ENCODE data around the gene IL31. TPM values are rescaled to one million over a fixed set of nuclear protein-coding genes. Genes with fewer than 3 reads are reported as not detected.

IL31 gene
- total RNA-seq, 1 experiment from 2014 or later, result not detected

DNA sequence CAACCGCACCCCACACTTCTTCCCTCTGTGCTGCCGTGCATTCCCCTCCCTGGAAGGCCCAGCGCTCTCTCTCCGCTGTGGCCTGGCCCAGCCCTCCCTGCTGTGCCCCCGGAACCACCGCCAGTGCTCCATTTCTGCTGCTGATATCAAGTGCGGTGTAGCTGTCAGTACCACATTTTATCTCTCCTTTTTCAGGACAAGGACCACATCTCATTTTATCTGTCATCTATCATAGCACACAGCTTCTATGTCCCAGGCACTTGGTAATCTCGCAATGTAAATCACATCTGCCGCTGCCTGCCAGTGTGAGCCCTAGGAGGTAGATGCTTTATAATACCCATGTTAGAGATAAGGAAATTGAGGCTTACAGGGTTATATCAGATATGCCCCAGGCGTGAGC is 18.3 kb downstream of the IL31 start:
- DNase-seq (ENCODE audit: low spot score), result no peak

DNA sequence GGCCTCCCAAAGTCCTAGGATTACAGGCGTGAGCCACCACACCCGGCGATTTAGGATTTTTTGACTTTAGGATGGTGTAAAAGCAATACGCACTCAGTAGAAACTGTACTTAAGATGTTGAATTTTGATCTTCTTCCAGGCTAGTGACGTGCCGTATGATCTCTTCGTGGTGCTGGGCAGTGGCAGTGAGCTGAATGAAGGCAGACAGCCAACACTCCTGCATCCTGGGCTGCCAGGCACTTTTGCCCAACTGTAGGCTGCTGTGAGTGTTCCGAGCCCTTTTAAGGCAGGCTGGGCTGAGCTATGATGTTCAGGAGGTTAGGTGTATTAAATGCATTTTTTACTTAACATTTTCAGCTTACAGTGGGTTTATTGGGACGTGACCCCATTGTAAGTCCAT is 21.3 kb downstream of the IL31 start:
- no peak for DNase-seq (ENCODE audit: low spot score)

DNA sequence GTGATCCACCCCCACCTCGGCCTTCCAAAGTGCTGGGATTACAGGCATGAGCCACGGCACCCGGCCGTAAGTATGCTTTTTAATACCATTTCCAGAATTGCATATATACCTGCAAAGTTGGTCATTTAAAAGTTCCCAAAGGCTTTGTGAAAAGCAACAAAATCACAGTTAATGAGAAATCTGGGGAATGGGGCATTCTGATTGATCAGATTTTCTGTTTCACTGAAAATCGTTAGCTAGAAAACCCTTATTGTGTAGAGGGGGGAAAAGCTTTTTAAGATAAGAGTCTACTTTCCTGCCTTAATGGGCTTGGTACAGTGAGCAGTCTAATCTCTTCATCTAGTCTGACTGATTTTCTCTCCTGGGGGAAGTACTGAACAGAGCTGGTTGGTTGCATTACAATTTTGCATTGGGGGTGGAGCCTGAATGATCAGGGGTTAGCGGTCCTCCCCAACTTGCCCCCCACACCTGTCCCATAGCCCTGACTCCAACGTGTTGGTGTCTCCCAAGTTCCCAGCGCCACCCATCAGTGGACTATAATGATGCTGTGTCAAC is 23.8 kb downstream of the IL31 start:
- no peak for DNase-seq (ENCODE audit: low spot score)

DNA sequence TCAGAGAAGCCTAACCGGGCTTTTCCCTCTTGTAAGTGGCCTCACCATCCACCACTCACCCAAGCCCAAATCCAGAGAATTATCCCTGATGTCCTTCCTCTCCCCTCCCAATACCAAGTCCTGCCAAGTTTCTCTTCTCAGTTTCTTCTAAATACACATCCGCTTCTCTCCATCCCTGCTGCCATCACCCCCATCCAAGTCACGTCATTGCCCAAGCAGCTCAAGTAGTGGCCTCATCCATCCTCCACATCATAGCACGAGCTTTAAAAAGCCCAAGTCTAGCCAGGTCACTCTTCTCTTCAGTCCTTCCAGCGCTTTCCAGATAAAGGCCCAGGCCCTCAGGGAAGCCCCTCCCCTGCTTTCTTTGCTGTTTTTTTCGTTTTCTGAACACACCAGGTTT is 25.4 kb downstream of the IL31 start:
- DNase-seq (ENCODE audit: low spot score), result no peak

DNA sequence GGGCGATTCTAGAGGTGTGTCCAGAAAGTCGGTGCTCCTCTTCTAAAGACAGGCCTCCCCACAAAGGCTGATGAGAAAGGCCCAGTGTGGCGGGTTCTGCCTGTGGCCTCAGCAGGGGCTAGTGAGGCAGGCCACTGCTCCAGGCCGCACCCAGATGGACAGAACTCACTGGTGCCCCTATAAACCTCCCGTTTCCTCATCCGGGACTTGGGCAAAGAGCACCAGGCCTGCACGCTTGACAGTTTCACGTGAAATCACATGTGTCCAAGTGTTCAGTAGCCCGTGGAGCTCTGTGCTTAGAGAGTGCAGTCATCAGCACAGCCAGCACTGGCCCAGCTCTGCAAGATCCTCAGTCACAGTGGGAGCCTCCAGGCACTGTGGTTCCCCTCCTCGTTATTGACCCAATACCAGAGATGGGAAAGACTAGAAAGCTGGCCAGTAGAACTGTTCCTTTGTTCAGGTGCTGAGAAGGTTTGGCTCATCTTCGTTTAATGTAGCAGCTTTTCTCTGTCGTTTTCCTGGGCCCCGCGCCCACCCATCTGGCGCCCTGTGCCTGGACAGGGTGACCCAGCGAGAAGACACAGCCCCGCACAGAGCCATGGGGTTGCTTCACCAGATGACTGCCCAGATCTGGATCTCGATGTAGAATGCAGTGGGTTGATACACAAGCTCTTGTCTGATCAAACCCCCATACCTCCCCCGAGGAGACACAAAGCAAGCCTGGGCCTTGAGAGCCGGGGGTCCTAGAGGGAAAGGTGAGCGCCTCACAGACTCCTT is 26.3 kb downstream of the IL31 start:
- DNase-seq (ENCODE audit: low spot score), result no peak

DNA sequence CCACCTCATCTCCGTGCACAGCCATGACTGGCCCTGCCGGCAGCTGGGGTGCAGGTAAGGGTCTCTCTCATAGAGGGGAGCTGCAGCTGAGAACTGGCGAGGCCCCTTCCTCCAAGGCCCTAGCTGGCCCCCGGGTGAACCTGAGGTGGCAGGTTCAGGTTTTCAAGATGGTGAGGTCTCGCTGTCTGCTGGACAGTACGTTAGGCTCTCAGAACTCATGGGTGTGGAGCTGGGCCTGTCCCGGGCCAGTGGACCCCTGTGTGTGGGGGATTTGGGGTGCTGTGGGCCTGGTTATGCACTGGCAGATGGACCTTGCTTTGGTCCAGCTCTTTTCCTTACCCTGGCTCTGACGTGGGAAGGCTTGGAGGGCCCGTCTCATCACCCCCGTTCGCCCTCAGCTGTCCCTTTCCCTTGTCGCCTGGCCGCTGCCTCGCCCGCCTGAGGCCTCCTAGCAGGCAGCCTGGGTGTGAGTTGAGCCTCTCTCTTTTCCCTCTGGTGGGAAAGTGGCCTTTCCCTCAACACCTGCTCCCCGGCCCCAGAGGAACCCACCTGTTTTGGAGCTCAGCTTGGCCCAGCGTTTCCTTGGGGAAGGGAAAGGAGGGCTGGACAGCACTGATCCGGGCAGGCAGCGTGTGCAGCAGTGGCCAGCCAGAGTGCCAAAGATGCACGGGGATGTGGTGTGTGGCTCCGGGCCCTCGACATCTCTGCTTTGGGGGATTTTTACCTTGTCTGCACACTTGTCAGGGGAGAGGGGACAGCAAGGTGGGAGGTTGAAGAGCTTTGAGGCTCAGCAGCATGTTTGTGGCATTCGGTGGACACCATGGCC is 28.3 kb downstream of the IL31 start:
- DNase-seq (ENCODE audit: low spot score), result no peak

DNA sequence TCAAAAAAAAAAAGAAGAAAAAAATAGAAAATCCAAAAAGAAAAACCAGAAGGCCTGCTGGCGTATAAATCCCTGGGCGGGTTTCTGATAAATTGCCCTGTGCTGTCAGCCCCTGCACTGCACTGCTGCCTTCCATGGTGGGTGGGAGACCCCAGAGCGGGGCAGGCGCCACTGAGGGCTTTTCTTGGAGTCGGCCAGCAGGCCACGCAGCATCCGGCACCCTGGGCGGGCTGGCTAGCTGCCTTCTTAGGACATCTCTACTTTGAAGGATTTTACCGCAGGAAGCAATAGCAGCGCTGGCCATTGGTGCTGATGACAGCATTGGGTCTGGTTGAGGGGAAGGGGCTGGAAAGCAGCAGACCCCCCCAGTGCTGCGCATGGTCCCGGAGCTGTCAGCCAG is 29.1 kb downstream of the IL31 start:
- no peak for DNase-seq (ENCODE audit: low spot score)

DNA sequence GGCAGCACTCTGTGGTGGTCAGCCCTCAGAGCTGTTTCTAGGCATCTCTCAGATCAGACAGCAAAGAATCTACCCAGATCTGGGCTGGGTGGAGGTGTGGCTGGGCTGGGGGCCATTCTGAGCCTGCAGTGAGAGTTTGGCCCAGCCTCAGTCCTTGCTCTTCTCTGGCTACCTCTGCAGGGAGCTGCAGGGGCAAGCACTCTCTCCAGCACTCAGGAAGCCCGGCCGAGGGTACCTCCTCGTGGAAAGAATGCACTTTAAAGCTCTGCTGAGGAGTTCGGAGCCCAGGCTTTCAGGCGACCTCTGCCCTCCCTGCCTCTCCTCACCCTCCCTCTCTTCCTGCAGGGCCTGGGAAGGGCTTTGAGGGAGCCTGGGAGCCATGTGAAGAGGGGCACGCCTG is 31.2 kb downstream of the IL31 start:
- DNase-seq (ENCODE audit: low spot score), result no peak

DNA sequence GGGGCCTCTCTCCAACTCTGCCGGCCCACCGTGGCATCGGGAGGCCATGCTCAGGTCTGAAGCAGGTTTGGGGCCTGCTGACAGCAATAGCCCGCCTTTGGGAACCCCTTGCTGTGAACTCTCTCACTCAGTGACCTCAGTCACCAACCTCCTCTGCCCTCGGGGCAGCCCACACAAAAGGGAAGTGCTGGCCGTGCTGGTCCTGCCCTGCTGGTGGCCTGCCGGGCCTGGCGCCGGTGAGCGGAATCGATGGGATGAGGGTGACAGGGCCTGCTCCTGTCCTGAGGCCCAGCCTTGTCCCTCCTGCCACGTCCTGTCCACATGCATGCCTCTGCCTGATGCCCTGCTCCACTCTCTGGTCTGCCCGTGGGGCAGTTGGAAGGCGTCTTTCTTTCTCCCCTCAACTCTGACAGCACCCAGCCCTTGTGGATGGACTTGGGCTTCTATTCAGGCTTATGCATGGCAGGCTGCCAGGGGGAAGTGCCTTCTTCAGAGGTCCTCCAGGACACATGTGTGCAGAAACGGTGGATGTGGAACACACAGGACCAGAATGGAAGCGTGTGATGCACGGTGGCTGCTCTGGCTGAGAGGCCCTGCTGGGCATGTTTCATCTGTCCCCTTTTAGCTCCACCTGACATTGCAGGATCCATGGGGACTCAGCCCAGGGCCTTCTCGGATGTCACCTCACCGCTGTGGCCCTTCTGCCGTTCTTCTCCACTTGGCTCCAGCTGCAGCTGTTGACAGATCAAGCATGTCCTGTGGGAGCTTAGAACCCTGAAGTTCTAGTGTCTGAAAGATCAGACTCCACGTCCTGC is 31.9 kb downstream of the IL31 start:
- DNase-seq (ENCODE audit: low spot score), result no peak

DNA sequence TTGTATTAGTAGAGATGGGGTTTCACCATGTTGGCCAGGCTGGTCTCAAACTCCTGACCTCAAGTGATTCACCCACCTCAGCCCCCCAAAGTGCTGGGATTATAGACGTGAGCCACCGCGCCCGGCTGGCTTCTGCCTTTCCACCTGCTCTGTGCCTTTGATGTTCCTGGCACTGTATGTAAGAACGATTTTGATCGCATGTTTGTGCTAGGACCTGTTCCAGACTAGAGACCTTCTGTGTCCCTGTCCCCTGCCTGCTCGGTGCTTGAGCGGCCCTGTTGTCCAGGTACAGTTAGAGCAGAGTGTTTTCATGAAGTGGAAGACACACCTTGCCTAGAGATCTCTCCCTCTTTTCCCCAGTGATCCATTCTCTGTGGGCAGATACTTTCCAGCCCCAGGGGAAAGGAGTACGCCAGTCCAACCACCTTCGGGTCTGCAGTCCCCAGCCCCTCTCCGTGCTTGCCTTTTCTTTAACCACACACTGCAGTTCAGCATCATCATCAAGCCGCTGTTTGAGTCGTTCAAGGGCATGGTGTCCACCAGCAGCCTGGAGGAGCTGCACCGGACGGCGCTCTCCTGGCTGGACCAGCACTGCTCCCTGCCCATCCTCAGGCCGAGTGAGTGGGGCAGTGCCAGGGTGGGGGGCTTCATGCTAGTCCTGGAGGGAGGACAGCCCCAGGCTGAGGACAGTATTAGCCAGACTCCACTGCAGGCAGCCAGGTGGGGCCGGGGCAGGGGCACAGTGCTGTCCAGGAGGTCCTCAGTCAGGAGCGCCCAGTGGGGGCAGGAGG is 33.4 kb downstream of the IL31 start:
- DNase-seq (ENCODE audit: low spot score), result no peak

DNA sequence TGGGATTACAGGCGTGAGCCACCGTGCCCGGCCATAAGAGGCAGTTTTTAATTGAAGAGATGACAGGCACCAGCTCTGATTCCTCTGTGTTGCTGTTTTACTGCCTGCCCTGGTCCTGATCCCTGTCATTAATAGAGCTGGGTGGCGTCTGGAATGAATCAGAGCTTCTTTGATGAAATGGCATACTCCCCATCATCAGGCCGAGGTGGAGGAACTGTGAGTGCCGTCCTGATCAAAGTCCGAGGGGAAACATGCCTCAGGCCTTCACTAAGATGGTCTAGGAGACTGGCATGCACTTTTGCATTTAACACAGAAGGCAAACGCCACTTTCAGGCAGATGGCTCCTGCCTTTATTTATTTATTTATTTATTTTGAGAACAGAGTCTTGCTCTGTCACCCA is 34.1 kb downstream of the IL31 start:
- DNase-seq (ENCODE audit: low spot score), result no peak

DNA sequence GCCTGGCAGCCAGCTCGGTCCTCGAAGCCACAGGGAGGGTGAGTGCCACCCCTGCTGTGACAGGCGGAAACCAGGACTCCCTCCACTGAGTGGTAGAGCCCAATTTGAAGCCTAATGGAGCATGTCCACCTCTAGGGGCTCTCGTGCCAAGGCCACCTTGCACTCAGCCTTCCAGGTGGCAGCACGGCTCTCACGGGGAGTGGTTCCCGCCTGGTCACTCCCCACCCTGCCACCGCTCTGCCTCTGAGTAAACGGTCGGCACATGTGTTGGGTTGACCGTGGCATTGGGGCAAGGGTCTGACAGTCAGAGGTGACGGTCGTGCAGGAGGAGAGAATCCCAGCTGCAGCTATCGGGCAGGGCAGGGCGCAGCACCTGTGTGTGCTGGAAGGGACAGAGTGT is 34.8 kb downstream of the IL31 start:
- no peak for DNase-seq (ENCODE audit: low spot score)

DNA sequence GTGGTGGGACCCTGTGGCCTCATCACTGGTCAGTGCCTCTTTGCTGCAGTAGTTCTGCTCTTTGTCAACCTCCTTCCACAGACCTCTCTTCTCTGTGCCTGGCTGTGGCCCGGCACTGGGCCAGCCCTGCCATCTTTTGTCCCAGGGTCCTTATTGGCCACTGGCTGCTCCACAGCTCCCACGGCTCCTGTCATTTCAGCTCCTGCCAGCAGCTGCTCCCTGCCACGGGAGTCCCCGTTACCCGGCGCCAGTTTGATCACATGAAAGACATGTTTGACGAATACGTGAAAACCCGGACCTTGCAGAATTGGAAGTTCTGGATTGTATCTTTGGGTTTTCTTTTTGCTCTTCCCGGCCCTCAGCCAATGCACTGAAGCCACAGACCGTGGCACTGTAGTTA is 35.4 kb downstream of the IL31 start:
- DNase-seq (ENCODE audit: low spot score), result no peak

DNA sequence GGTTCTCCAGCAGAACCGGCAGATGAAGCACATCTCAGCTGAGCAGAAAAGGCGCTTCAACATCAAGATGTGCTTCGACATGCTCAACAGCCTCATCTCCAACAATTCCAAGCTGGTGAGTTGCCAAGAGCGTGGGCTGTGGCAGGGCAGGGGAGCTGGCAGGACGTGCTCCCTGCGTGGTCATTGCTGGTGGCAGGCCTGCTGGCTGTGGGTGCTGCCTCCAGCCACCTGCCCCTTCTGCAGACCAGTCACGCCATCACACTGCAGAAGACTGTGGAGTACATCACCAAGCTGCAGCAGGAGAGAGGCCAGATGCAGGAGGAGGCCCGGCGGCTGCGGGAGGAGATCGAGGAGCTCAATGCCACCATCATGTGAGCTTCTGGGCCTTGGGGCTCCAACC is 35.8 kb downstream of the IL31 start:
- DNase-seq (ENCODE audit: low spot score), result no peak

DNA sequence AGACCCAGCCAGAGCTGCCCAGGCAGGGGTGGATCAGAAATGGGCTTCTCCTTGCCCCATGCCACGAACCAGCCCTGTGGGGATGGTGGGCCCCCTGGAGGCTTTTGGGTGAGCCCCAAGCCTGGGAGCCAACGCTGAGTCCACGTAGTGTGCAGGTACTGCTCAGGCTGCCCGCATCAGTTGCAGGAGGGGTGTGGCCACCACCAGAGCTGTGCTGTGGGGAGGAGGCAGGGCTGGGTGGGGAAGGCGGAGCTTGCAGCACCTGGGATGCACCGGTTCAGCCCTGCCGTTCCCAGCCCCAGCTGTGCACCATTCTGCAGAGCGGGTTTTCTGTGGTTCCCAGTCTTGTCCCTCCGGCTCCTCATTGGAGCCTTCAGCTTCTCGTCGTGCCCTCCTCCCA is 36.3 kb downstream of the IL31 start:
- DNase-seq (ENCODE audit: low spot score), result no peak

DNA sequence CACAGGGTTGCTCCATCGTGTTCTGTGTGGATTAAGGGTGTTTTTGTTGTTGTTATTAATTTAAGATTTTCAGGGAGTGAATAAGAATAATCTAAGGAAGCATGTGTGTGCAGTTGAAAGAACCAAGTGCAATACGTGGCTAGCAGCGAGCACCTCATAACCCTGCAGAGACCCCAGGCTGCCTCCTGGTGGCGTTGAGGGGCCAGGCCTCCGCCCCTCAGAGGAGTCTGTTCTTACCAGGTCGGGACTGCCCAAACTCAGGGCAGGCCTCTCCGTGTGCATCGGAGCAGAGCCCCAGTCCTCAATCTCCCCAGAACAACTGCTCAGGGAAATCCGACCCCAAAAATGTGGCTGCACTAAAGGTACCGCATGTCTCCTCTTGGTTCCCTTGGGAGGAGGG is 36.8 kb downstream of the IL31 start:
- DNase-seq (ENCODE audit: low spot score), result no peak

DNA sequence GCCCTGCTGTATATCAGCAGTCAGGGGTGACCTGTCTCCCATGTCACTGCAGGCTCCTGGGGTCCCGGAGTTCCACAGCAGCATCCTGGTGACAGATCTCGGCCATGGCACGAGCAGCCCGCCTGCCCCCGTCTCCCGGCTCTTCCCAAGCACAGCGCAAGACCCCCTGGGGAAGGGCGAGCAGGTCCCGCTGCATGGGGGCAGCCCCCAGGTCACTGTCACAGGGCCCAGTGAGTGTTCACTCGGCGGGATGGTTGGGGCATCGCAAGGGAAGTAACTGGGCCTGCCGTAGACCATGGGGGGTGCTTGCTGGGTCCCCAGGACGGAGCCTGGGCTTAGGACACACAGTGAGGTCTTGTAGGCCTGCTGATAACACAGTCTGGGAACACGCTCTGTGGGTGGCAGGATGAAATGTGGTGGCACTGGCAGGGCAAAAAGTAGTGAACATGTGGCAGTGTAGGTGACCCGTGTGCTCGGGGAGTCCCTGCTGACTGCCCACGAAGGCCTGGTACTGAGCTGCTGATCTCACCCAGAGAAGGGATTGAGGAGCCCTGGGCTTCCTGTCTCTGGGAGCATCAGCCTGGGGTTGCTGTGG is 38.5 kb downstream of the IL31 start:
- DNase-seq (ENCODE audit: low spot score), result no peak

DNA sequence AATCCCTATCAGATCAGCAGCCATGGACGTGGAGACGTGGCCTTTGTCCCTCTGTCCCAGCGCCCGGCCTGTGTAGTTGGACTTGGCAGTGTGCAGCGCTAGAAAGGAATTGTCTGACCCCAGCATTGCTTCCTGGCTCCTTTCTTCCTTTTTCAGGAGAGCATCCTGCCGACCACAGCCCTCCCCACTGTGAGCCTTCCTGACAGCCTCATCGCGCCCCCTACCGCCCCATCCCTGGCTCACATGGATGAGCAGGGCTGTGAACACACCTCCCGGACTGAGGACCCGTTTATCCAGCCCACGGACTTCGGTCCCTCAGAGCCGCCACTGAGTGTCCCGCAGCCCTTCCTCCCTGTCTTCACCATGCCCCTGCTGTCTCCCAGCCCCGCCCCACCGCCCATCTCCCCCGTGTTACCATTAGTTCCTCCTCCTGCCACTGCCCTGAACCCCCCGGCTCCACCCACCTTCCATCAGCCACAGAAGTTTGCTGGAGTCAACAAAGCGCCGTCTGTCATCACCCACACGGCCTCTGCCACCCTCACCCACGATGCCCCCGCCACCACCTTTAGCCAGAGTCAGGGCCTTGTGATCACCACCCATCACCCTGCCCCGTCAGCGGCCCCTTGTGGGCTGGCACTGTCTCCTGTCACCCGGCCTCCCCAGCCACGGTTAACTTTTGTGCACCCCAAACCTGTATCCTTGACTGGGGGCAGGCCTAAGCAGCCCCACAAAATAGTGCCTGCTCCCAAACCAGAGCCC is 40.6 kb downstream of the IL31 start:
- DNase-seq (ENCODE audit: low spot score), result no peak

DNA sequence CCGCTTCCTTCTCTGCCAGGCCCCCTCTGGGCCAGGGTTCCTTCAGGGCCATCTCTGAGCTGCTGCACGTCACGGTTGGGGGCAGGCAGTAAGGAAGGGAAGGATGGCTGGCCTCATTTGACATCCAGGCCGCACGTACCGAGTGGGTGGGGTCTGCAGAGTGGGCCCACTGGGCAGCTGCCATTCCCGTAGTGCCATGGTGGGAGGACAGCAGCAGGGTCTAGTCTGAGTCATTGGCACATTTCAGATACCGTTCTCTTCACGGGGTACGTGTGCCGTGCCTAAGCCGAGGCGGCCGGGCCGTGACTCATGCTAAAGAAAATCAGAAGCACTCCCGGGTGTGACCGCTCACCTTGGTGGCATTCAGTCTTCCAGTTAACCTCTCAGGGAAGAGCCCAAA is 43.9 kb downstream of the IL31 start:
- no peak for DNase-seq (ENCODE audit: low spot score)

DNA sequence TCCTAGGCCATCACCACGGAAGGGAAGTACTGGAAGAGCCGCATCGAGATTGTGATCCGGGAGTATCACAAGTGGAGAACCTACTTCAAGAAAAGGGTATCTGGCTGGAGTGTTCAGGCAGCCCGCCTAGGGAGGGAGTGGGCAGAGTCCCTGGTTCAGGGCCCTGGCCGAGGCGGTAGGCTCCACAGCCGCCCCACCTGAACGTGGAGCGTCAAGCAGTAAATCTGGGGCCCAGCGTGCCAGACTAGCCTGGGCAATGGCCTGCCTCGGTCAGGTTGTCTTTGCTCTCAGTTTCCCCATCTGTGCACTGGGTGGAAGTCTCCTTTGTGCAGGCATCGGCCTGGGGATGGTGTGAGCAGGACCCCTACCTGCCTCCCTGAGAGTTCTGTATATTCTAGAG is 44.9 kb downstream of the IL31 start:
- no peak for DNase-seq (ENCODE audit: low spot score)
